Hepatocyte (in vitro differentiated cells): Measurements from ENCODE around the gene FRY.

Experiments
- CTCF ChIP-seq: fragments of 200-600 bp; sonication (generic); IDR thresholded peaks from 2 replicates; pipeline ENCODE4 v1.5.1; 2016; ENCODE audit warnings: antibody characterized with exemption, mild to moderate bottlenecking; ENCODE audit not compliant: poor library complexity
- EZH2 ChIP-seq: fragments of 200-600 bp; sonication (generic); IDR thresholded peaks from 2 replicates; pipeline ENCODE4 v1.6.1; 2016; ENCODE audit warnings: antibody characterized with exemption, mild to moderate bottlenecking, borderline replicate concordance

- TF ChIP-seq EZH2 (no peak), CTCF (no peak)
Observed at GRCh38 chr13:32036757-32037156, 5.2 kb downstream of the FRY start.
